ENCODE results near the gene ULBP2.
A peak's percentile ranks its signal among the peaks of the same experiment; 100 is the strongest.
"Not testable (repeated sequence)": the region's sequence is repeated elsewhere in the genome, so short reads cannot be mapped to it uniquely, and the experiment has no call there.

ULBP2 gene

DNA sequence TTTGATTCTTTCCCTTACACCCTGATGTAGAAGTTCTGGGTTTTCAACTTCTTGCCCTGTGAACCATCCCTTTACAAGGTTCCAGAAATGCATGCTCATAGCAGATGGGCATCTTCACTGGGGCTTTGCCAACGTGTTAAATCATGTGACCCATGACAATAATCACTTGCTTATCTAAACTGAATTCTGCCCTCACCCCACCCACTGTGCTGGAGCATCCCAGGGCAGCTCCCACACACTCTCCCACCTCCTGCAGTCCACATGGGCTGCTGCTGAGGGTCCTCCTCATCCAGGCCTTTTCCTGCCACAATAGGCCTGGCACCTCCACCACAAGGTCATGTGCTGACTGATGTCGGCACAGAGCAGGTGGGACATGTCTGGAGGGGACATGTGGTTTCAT is 26.2 kb downstream of the ULBP2 start:
- intact Hi-C loops (cut with micrococcal nuclease); H3K36me3 Mint-ChIP-seq (ENCODE audit: low read depth); H3K27ac Mint-ChIP-seq; H3K9me3 Mint-ChIP-seq; H3K4me3 Mint-ChIP-seq: not testable (repeated sequence)
- H3K27me3 Mint-ChIP-seq: peaks cover 79% of the 10 kb centered on the region
- peaks cover 32% of the 10 kb centered on the region for H3K4me1 Mint-ChIP-seq (ENCODE audit: low read depth)

DNA sequence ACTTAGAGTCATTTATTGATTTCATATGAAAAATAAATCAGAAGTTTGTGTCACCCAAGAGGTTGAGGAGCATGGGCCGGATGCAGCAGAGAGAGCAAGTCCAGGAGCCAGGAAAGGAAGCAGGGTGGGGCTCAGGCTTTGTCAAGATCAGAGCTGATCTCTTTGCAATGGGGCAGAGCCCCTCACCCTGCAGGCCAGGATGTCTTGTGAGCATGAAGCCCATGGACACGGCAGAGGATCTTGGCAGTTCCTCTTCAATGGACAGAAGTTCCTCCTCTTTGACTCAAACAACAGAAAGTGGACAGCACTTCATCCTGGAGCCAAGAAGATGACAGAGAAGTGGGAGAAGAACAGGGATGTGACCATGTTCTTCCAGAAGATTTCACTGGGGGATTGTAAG is 27.1 kb downstream of the ULBP2 start:
- Mint-ChIP-seq H3K4me1 (ENCODE audit: low read depth) (peaks cover 23% of the 10 kb centered on the region), H3K27me3 (peaks cover 74% of the 10 kb centered on the region)
- H3K9me3 Mint-ChIP-seq; H3K36me3 Mint-ChIP-seq (ENCODE audit: low read depth); intact Hi-C loops (cut with micrococcal nuclease); H3K4me3 Mint-ChIP-seq; H3K27ac Mint-ChIP-seq: not testable (repeated sequence)

DNA sequence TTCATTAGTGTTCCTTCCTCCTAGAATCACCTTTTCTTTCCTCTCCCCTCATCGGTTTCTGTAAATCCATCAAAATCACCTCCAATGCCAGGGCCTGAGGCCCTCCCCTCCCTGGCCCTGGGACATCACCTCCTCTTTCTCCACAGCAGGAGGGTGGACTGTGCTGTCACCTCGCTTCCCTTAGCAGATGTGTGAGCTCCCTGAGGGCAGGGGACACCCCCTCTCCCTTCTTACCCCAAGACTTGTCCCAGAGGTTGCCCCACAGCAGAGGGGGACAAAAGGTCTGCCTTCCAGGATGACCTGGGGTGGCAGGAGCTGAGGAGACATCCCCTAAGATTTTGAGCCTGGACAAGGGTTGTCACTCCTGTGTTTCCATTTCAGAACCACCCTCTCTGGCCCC is 27.8 kb downstream of the ULBP2 start:
- H3K36me3 Mint-ChIP-seq (ENCODE audit: low read depth): no peaks in the 10 kb centered on the region
- no peak overlapping the region for H3K4me3 Mint-ChIP-seq
- H3K27me3 Mint-ChIP-seq: peaks cover 74% of the 10 kb centered on the region
- H3K4me1 Mint-ChIP-seq (ENCODE audit: low read depth): peaks cover 15% of the 10 kb centered on the region
- intact Hi-C loops (cut with micrococcal nuclease): no loop called here
- no peaks in the 10 kb centered on the region for H3K9me3 Mint-ChIP-seq
- no peak overlapping the region for H3K27ac Mint-ChIP-seq

DNA sequence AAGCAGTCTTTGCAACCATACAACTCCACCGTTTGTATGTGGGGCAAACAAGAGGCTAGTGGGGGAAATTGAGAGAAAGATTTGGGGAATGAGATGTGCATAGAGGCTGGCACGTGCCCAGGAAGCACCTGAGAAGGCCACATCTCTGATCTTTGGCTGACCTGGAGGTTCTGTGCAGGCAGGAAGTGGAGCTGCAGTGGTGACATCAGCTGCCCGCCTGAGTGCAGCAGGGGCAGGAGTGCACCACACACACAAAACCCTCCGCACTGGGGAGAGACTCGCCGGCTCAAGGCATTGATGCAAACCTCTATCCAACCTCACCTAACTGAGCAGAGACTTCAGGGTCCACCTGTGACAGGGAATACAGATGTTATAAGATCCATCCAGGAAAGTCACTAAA is 32.6 kb downstream of the ULBP2 start:
- H3K9me3 Mint-ChIP-seq; H3K36me3 Mint-ChIP-seq (ENCODE audit: low read depth); intact Hi-C loops (cut with micrococcal nuclease); H3K4me1 Mint-ChIP-seq (ENCODE audit: low read depth); H3K27ac Mint-ChIP-seq; H3K4me3 Mint-ChIP-seq: not testable (repeated sequence)
- peaks cover 84% of the 10 kb centered on the region for H3K27me3 Mint-ChIP-seq

DNA sequence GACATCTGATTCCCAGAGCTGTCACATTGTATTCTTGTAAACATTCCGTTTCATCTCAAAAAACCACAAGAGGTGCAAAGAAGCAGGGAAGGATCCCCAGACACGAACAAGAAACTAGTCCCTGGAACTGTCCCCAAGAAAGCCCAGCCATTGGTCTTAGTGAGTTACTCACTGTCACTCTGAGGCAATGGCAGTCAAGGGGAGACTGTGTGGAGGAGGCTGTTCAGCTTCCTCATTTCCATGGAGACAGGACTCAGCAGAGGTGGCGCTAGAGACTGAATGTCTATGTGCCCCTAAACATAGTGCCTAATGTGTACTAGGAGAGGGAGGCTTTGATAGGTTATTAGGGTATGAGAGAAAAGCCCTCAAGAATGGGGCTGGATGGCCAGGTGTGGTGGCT is 33.0 kb downstream of the ULBP2 start:
- Mint-ChIP-seq H3K27ac (no peak overlapping the region), H3K9me3 (no peaks in the 10 kb centered on the region), H3K4me1 (ENCODE audit: low read depth) (no peaks in the 10 kb centered on the region), H3K36me3 (ENCODE audit: low read depth) (no peaks in the 10 kb centered on the region), H3K4me3 (no peak overlapping the region), H3K27me3 (peaks cover 81% of the 10 kb centered on the region)
- intact Hi-C loops (cut with micrococcal nuclease): no loop called here

DNA sequence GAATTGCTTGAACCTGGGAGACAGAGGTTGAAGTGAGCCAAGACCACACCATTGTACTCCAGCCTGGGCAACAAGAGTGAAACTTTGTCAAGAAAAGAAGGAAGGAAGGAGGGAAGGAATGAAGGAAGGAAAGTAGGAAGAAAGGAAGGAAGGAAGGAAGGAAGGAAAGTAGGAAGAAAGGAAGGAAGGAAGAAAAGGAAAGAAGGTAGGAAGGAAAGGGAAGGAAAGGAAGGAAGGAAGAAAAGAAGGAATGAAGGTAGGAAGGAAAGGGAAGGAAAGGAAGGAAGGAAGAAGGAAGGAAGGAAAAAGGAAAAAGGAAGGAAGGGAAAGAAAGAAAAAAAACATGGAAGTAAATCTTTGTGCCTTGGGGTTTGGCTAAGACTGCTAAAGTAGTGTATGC is 33.6 kb downstream of the ULBP2 start:
- intact Hi-C loops (cut with micrococcal nuclease): no loop called here
- Mint-ChIP-seq H3K27me3 (peaks cover 80% of the 10 kb centered on the region), H3K36me3 (ENCODE audit: low read depth) (no peaks in the 10 kb centered on the region), H3K4me3 (no peak overlapping the region), H3K4me1 (ENCODE audit: low read depth) (no peaks in the 10 kb centered on the region), H3K9me3 (no peaks in the 10 kb centered on the region), H3K27ac (no peak overlapping the region)

DNA sequence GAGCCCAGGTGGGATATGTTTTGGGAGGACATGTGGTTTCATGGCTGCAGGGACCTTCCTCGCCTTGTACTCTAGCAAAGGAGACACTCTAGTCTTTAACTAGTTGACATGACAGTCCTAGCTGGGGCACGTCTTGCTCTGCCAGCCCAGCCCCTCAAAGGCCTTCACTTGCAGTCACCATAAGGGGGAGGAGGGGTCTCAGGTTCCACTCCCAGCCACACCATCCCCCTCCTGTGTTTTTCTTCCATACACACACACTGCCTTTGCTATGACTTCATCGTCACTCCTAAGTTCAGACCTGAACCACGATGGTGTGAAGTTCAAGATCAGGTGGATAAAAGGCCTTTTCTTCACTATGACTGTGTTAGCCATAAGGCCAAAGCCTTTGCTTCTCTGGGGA is 35.4 kb downstream of the ULBP2 start:
- peaks cover 83% of the 10 kb centered on the region for H3K27me3 Mint-ChIP-seq
- no peaks in the 10 kb centered on the region for H3K4me1 Mint-ChIP-seq (ENCODE audit: low read depth)
- H3K9me3 Mint-ChIP-seq: no peaks in the 10 kb centered on the region
- intact Hi-C loops (cut with micrococcal nuclease): no loop called here
- H3K27ac Mint-ChIP-seq: no peak overlapping the region
- no peak overlapping the region for H3K4me3 Mint-ChIP-seq
- H3K36me3 Mint-ChIP-seq (ENCODE audit: low read depth): no peaks in the 10 kb centered on the region

DNA sequence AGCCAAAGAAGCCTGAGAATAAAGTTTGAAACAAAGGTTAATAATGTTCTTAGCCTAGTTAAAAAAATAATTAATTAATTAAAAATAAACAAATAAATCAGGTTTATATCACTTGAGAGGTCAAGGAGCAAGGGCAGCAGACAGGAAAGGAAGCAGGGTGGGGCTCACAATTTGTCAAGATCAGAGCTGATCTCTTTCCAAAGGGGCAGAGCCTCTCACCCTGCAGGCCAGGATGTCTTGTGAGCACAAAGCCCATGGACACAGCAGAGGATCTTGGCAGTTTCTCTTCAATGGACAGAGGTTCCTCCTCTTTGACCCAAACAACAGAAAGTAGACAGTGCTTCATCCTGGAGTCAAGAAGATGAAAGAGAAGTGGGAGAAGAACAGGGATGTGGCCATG is 36.8 kb downstream of the ULBP2 start:
- intact Hi-C loops (cut with micrococcal nuclease): no loop called here
- Mint-ChIP-seq H3K9me3 (no peaks in the 10 kb centered on the region), H3K36me3 (ENCODE audit: low read depth) (no peaks in the 10 kb centered on the region), H3K4me3 (no peak overlapping the region), H3K27me3 (peaks cover 86% of the 10 kb centered on the region), H3K4me1 (ENCODE audit: low read depth) (no peaks in the 10 kb centered on the region), H3K27ac (no peak overlapping the region)

DNA sequence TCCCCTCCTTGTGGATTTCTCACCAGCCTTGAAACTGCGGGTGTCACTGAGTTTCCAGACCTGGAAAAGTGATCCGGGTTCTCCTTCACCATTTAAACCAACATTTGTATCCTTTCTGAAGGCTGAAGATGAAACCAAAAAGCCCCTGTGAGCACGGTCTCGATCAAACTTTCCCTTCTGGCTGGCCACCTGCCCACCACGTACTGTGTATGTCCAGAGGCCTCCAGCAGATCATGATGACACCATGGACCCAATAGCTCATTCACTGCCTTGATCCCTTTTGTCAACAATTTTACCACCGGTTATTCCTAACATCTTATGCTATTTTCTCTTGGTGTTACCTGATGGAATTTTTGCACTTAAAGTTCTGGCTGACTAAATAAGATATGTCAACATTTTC is 37.5 kb downstream of the ULBP2 start:
- Mint-ChIP-seq H3K4me3 (no peak overlapping the region), H3K9me3 (no peaks in the 10 kb centered on the region), H3K27ac (no peak overlapping the region), H3K4me1 (ENCODE audit: low read depth) (no peaks in the 10 kb centered on the region), H3K27me3 (peaks cover 87% of the 10 kb centered on the region), H3K36me3 (ENCODE audit: low read depth) (no peaks in the 10 kb centered on the region)
- intact Hi-C loops (cut with micrococcal nuclease): no loop called here

DNA sequence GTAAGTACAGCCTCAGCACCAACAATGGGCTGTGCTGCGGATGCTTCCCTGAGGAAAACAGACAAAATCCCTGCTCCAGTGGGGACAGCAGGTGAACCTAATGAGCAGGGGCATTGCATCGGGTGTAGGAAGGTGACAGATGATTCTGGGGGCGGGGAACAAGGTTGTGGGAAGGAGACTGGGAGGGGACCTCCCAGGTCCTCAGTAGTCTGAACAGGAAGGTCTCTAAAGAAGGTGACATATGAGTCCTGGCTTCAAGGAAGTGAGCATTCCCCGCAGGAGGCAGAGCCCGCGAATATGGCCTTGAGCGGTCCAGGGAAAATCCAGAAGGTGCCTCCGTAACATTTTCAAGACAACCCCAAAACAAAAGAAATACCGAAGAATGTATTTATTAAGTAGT is 41.3 kb downstream of the ULBP2 start:
- Mint-ChIP-seq H3K4me3 (no peak overlapping the region), H3K36me3 (ENCODE audit: low read depth) (no peaks in the 10 kb centered on the region), H3K9me3 (peaks cover 4% of the 10 kb centered on the region), H3K4me1 (ENCODE audit: low read depth) (peaks cover 1% of the 10 kb centered on the region), H3K27me3 (peaks cover 88% of the 10 kb centered on the region), H3K27ac (no peak overlapping the region)
- intact Hi-C loops (cut with micrococcal nuclease): no loop called here

DNA sequence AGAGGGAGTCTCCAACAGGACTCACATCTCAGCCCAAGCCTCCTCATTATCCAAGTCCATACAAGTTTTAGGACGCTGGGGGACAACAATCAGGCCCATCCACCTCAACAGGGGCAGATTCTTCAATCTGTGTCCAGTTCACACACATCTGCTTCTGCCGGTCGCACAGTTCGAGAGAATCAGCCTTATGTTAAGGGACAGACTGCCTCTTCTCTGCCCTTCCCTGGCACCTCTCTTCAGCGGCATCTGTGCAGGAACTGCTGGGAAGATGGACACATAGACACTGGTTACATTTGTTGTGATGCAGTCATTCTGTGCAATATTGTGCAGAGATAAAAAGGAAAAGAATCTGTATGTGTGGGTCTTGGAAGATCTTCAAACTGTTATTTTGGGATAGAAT is 43.0 kb downstream of the ULBP2 start:
- H3K27me3 Mint-ChIP-seq: peaks cover 93% of the 10 kb centered on the region
- intact Hi-C loops (cut with micrococcal nuclease): no loop called here
- no peak overlapping the region for H3K27ac Mint-ChIP-seq
- peaks cover 10% of the 10 kb centered on the region for H3K9me3 Mint-ChIP-seq
- H3K36me3 Mint-ChIP-seq (ENCODE audit: low read depth): no peaks in the 10 kb centered on the region
- no peak overlapping the region for H3K4me3 Mint-ChIP-seq
- peaks cover 10% of the 10 kb centered on the region for H3K4me1 Mint-ChIP-seq (ENCODE audit: low read depth)

DNA sequence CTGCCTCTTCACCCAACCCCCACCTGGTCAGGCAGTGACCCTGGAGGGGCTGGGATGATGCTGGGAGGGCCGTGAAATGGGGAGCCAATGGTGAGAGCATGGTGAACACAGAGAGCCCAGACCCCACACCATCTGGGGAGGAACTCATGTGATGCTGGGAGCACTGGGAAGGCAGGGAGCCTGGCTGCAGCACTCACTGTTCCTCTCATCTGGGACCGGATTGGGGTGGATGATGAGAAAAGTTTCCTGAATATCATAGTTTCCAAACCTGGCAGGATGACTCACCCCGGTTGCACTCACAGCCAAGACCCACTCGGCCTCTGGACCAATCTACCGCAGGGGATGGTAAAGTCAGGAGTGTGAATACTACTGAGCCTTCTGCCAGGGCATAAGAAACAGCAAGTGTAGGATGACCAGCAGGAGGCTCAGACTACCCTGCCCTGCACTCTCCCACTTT is 43.7 kb downstream of the ULBP2 start:
- no peak overlapping the region for H3K27ac Mint-ChIP-seq
- peaks cover 94% of the 10 kb centered on the region for H3K27me3 Mint-ChIP-seq
- H3K9me3 Mint-ChIP-seq: peaks cover 10% of the 10 kb centered on the region
- no peak overlapping the region for H3K4me3 Mint-ChIP-seq
- peaks cover 17% of the 10 kb centered on the region for H3K4me1 Mint-ChIP-seq (ENCODE audit: low read depth)
- intact Hi-C loops (cut with micrococcal nuclease): no loop called here
- H3K36me3 Mint-ChIP-seq (ENCODE audit: low read depth): no peaks in the 10 kb centered on the region

DNA sequence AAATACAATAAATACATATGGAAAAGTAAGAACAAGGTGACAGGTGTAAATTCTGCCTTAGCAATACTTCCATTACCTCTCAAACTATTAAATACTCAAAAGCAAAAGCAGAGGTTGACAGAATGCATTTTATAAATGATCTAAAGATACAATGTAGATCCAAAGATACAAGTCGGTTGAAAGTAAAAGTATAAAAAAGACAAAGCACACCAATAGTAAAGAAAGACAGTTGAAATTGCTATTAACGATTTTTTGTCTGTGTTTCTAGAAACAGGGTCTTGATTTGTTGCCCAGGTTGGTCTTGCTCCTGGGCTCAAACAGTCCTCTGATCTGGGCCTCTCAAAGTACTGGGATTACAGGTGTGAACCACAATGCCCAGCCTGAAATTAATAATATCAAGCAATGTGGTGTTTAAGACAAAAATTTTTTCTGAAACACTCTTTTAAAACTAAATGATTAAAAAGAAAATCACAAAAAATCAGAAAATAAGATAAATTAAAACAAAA is 45.8 kb downstream of the ULBP2 start:
- Mint-ChIP-seq H3K36me3 (ENCODE audit: low read depth) (no peaks in the 10 kb centered on the region), H3K4me1 (ENCODE audit: low read depth) (peaks cover 26% of the 10 kb centered on the region), H3K27me3 (peaks cover 94% of the 10 kb centered on the region), H3K9me3 (peaks cover 10% of the 10 kb centered on the region), H3K27ac (no peak overlapping the region), H3K4me3 (no peak overlapping the region)
- intact Hi-C loops (cut with micrococcal nuclease): no loop called here

DNA sequence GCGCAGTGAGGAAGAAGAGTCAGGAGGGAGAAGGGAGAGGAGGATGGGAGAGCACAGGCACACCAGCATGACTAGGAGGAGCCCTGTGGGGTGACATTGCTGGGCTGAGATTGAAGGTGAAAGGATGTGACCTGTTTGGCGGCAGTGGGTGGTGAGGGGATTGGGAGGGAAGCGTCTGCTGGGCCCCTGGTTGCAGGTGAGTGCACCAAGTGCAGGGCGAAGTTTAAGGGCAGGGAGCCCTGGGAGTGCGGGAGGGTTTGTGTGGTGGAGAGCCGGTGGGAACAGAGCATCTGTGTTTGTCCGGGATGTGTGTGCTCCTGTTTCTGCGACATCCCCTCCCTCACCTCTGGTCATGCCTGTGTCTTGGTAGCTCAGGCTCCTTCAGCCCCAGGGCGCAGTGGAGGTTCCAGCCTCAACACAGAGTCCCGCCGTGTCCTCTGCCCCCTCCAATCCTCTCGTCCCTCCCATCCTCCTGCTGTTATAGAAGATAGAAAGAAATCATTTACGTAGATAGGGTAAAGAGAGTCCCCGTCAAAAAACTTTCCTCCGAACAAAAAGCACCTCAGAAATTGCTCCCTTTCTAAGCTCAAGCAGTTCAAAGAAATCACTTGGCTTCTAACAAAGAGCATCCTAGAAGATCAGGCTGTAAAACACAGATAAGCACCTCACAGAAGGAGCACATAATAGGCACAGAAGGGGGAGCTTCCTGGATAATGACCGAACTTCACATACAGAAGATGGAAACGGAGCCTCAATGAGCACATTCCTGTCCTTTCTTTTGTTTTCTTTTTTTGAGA is 46.9 kb downstream of the ULBP2 start:
- no peaks in the 10 kb centered on the region for H3K36me3 Mint-ChIP-seq (ENCODE audit: low read depth)
- intact Hi-C loops (cut with micrococcal nuclease): no loop called here
- H3K27ac Mint-ChIP-seq: no peak overlapping the region
- H3K4me3 Mint-ChIP-seq: no peak overlapping the region
- peaks cover 95% of the 10 kb centered on the region for H3K27me3 Mint-ChIP-seq
- peaks cover 26% of the 10 kb centered on the region for H3K4me1 Mint-ChIP-seq (ENCODE audit: low read depth)
- H3K9me3 Mint-ChIP-seq: peaks cover 10% of the 10 kb centered on the region

DNA sequence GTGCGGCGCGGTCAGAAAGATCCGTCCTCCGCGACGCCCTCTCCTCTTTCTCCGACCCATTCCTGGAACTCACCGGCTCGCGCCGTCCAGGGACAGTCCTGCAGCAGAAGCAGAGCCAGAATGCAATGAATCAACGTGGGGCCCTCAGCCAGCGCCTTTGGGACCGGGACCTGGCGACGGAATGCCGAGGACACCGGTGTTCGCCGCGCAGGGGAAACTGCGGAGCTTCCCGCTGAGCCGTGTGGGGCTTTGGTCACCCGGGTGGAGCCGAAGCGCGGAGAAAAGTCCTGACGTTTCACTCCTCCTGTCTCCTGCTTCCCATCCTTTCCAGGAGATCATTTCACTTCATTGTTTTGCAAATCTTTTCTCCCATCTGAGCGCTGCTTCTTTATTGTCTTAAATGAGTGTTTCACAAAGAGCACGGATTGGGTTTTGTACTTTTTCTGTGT is 48.4 kb downstream of the ULBP2 start:
- Mint-ChIP-seq H3K27me3 (peaks cover 94% of the 10 kb centered on the region), H3K4me3 (peak overlapping the region; percentile 41), H3K27ac (no peak overlapping the region), H3K4me1 (ENCODE audit: low read depth) (peaks cover 26% of the 10 kb centered on the region), H3K9me3 (peaks cover 10% of the 10 kb centered on the region), H3K36me3 (ENCODE audit: low read depth) (no peaks in the 10 kb centered on the region)
- intact Hi-C loops (cut with micrococcal nuclease): no loop called here

Measured in dendritic cell treated with granulocyte-macrophage colony-stimulating factor and Interleukin-4, amounts not matched to agents 40 ng/mL and 50 ng/mL, for 4 days (primary cell).